K562 (cell line): Measurements from ENCODE around the gene CYTH1. TPM values are rescaled to one million over a fixed set of nuclear protein-coding genes. Genes with fewer than 3 reads are reported as not detected.

Experiments used
- ATAC-seq: fragments of 200-7000 bp; cut with Tn5 transposase; 3 replicates; pipeline ENCODE4 v1.9.1; 2020; ENCODE audit warnings: moderate library complexity
- BruUV-seq: library from RNA; stranded (reverse); fragments of 400-500 nt; replicated peaks from 2 replicates; lab custom pipeline; 2021; lab: Mats Ljungman, UMichigan
- CTCF ChIA-PET: fragments of 300-600 bp; formaldehyde crosslinking; extraction: SDS; loops from one replicate; lab custom pipeline; 2021; ENCODE audit warnings: low intra/inter-chr PET ratio; lab: Yijun Ruan, JAX
- POLR2A ChIA-PET: fragments of 300-600, 350-650 bp; sonication (Branson Sonifier 250); formaldehyde crosslinking; extraction: SDS; loops from one replicate; lab custom pipeline; 2021; ENCODE audit warnings: antibody characterized with exemption, inconsistent platforms; lab: Yijun Ruan, JAX
- DNase-seq, 4 experiments: peaks; one replicate each; pipeline versions ENCODE4 v3.0.0 to v3.0.0-alpha.2; 2011 to 2018; ENCODE audit warnings: low spot score in 3 of 4, mixed read lengths in 3 of 4; ENCODE audit errors: extremely low read depth in 1 of 4
- FAIRE-seq: peaks from 2 replicates; lab custom pipeline; 2011; peaks lifted over from hg19 to GRCh38; lab: Jason Lieb, UNC
- H2AFZ ChIP-seq: 2 replicates; pipeline ENCODE4 v1.6.0; 2011; ENCODE audit warnings: low read depth, low read length, control low read depth, inconsistent platforms
- H3K27ac ChIP-seq: fragments of 200-600 bp; 3 replicates; pipeline ENCODE4 v1.8.0; 2011; ENCODE audit warnings: low read depth, mild to moderate bottlenecking, control low read depth, inconsistent platforms, low read length, moderate library complexity, mixed read lengths; ENCODE audit errors: extremely low read depth
- H3K27me3 ChIP-seq, 2 experiments: fragments of 300-600 bp in 1 of 2; 2 replicates in 1 of 2; 3 replicates in 1 of 2; pipeline versions ENCODE4 v1.6.0 to v1.8.0; 2011; ENCODE audit warnings: inconsistent platforms in 2 of 2, low read length in 2 of 2, mild to moderate bottlenecking in 1 of 2, mixed read lengths in 1 of 2, moderate library complexity in 1 of 2; ENCODE audit not compliant: control insufficient read depth in 2 of 2, insufficient read depth in 2 of 2
- H3K36me3 ChIP-seq: fragments of 300-600 bp; 3 replicates; pipeline ENCODE4 v1.8.0; 2011; ENCODE audit warnings: mild to moderate bottlenecking, low read length, inconsistent platforms; ENCODE audit not compliant: control insufficient read depth, insufficient read depth
- H3K4me1 ChIP-seq, 2 experiments: fragments of 200-600 bp in 1 of 2; replicated peaks in 1 of 2; 2 replicates in 1 of 2; 3 replicates in 1 of 2; pipeline versions ENCODE4 v1.5.1 to v1.8.0; 2011; ENCODE audit warnings: inconsistent platforms in 2 of 2, low read length in 2 of 2, mild to moderate bottlenecking in 1 of 2, mixed read lengths in 1 of 2, moderate library complexity in 1 of 2; ENCODE audit not compliant: control insufficient read depth in 2 of 2, insufficient read depth in 2 of 2
- H3K4me2 ChIP-seq: 2 replicates; pipeline ENCODE4 v1.6.1; 2011; ENCODE audit warnings: low read length, control low read depth, inconsistent platforms, mixed read lengths; ENCODE audit not compliant: insufficient read depth
- H3K4me3 ChIP-seq: fragments of 200-600 bp; sonication (generic), shearing (Covaris generic); 2 replicates; pipeline ENCODE4 v1.5.1; 2016; ENCODE audit warnings: control low read depth, inconsistent platforms
- H3K79me2 ChIP-seq: fragments of 200-600 bp; 3 replicates; pipeline ENCODE4 v1.8.0; 2011; ENCODE audit warnings: low read length, inconsistent platforms; ENCODE audit not compliant: control insufficient read depth, insufficient read depth
- H3K9ac ChIP-seq, 2 experiments: 2 replicates each; pipeline versions ENCODE4 v1.6.0 to v1.6.1; 2011; ENCODE audit warnings: low read depth in 2 of 2, low read length in 2 of 2, control low read depth in 1 of 2, inconsistent platforms in 1 of 2, mild to moderate bottlenecking in 1 of 2, mixed read lengths in 1 of 2; ENCODE audit not compliant: insufficient read depth in 1 of 2
- H3K9me1 ChIP-seq: one replicate; pipeline ENCODE4 v1.6.0; 2011; ENCODE audit warnings: inconsistent platforms, mild to moderate bottlenecking, low read length, moderate library complexity; ENCODE audit not compliant: control insufficient read depth, insufficient read depth
- H3K9me3 ChIP-seq: replicated peaks from 2 replicates; pipeline ENCODE4 v1.5.1; 2011; ENCODE audit warnings: low read depth, low read length, inconsistent platforms; ENCODE audit not compliant: control insufficient read depth, insufficient read depth
- H4K20me1 ChIP-seq: replicated peaks from 2 replicates; pipeline ENCODE4 v1.6.1; 2011; ENCODE audit warnings: low read length, inconsistent platforms, mixed read lengths; ENCODE audit not compliant: control insufficient read depth, insufficient read depth
- BACH1 ChIP-seq: fragments of 200-800 bp; sonication (Bioruptor generic); IDR thresholded peaks from 2 replicates; pipeline ENCODE4 v1.6.1; 2016; ENCODE audit warnings: missing genetic modification characterization, missing compliant biosample characterization
- BMI1 ChIP-seq: fragments of 150-350 bp; IDR thresholded peaks from 2 replicates; pipeline ENCODE4 v1.6.1; 2014; ENCODE audit warnings: low read length
- COPS2 ChIP-seq: fragments of 450-650 bp; conservative IDR thresholded peaks from 2 replicates; pipeline ENCODE4 v1.6.1; 2016; ENCODE audit warnings: mild to moderate bottlenecking, moderate library complexity
- DDX20 ChIP-seq: fragments of 450-650 bp; IDR thresholded peaks from 2 replicates; pipeline ENCODE4 v1.6.1; 2016; ENCODE audit warnings: missing genetic modification characterization, low read depth, mild to moderate bottlenecking, missing compliant biosample characterization, moderate library complexity
- DPF2 ChIP-seq: fragments of 450-650 bp; IDR thresholded peaks from 2 replicates; pipeline ENCODE4 v1.6.1; 2016
- HMG20A ChIP-seq: fragments of 450-650 bp; formaldehyde crosslinking; conservative IDR thresholded peaks from 2 replicates; pipeline ENCODE4 v1.4.0; 2020; ENCODE audit warnings: mild to moderate bottlenecking, mixed read lengths
- HNRNPK ChIP-seq: fragments of 200-400 bp; formaldehyde crosslinking; IDR thresholded peaks from one replicate; pipeline ENCODE4 v1.6.1; 2018; ENCODE audit warnings: mild to moderate bottlenecking, low read depth, low read length; ENCODE audit not compliant: poor library complexity, severe bottlenecking
- HOXB6 ChIP-seq: fragments of 250-450 bp; sonication (Bioruptor Pico); IDR thresholded peaks from 2 replicates; pipeline ENCODE4 v1.5.1; 2022; ENCODE audit warnings: mild to moderate bottlenecking, borderline replicate concordance
- MTA3 ChIP-seq: fragments of 450-650 bp; formaldehyde crosslinking; IDR thresholded peaks from 2 replicates; pipeline ENCODE4 v1.6.1; 2017; ENCODE audit warnings: mild to moderate bottlenecking, borderline replicate concordance
- RAD21 ChIP-seq, 2 experiments: fragments of 250-450 bp in 1 of 2; fragments of 450-650 bp in 1 of 2; sonication (Bioruptor Pico) in 1 of 2; formaldehyde crosslinking in 1 of 2; IDR thresholded peaks in 1 of 2; conservative IDR thresholded peaks in 1 of 2; 2 replicates each; pipeline versions ENCODE4 v1.4.0 to v1.8.0; 2020 to 2022; ENCODE audit warnings: mild to moderate bottlenecking in 2 of 2, moderate library complexity in 1 of 2
- TEAD1 ChIP-seq, 2 experiments: fragments of 450-650 bp in 1 of 2; sonication (generic) in 1 of 2; formaldehyde crosslinking; IDR thresholded peaks; 2 replicates each; pipeline versions ENCODE4 v1.4.0 to v1.8.0; 2020 to 2022; ENCODE audit warnings: mild to moderate bottlenecking in 2 of 2, missing genetic modification reagents in 1 of 2
- ZKSCAN3 ChIP-seq: fragments of 250-450 bp; sonication (Bioruptor Pico); IDR thresholded peaks from 2 replicates; pipeline ENCODE4 v1.4.0; 2020
- ZNF584 ChIP-seq: fragments of 200-800 bp; sonication (Bioruptor generic); IDR thresholded peaks from 2 replicates; pipeline ENCODE4 v1.6.1; 2016; ENCODE audit warnings: low read depth, mild to moderate bottlenecking, missing genetic modification characterization, missing compliant biosample characterization
- ZNF586 ChIP-seq: fragments of 450-650 bp; formaldehyde crosslinking; conservative IDR thresholded peaks from 2 replicates; pipeline ENCODE4 v1.4.0; 2020; ENCODE audit warnings: mild to moderate bottlenecking, moderate library complexity
- ZNF764 ChIP-seq: fragments of 250-450 bp; sonication (Bioruptor Pico); IDR thresholded peaks from 2 replicates; pipeline ENCODE4 v1.4.0; 2020; ENCODE audit warnings: low read depth, mild to moderate bottlenecking, moderate library complexity
- ZSCAN29 ChIP-seq: fragments of 450-650 bp; IDR thresholded peaks from 2 replicates; pipeline ENCODE4 v1.6.1; 2017
- WGBS: fragments of 100-300 bp; shearing (Covaris generic); methylation state at CpG from one replicate; pipeline ENCODE4 v1.1.6; 2016; ENCODE audit warnings: low coverage, mixed read lengths; ENCODE audit not compliant: insufficient coverage; ENCODE audit errors: missing lambda C conversion rate; 5-methylcytosine and 5-hydroxymethylcytosine counted together
- in situ Hi-C: fragments of 300-500 bp; cut with MboI; formaldehyde crosslinking; loops from 4 replicates; pipeline ENCODE4 v1.15.0; 2018; ENCODE audit warnings: inconsistent platforms, mixed read lengths
- intact Hi-C: fragments of 100-400 bp; cut with micrococcal nuclease; formaldehyde crosslinking; loops from 2 replicates; pipeline ENCODE4 v1.14.2; 2022
- polyA plus RNA-seq, 8 experiments: library from polyadenylated mRNA; depleted of rRNA in 4 of 8; stranded (reverse) in 5 of 8; unstranded in 3 of 8; fragments of >200 nt; fragmentation: Nextera tagmentation in 2 of 8; fragmentation: Illumina TruSeq in 1 of 8; extraction: Ambion mirVana in 2 of 8; extraction: Trizol in 1 of 8; gene quantifications; 2 replicates each; pipeline versions ENCODE4 v1.2.1 to v1.2.3, GENCODE V29; 2011 to 2014; ENCODE audit warnings: inconsistent platforms in 1 of 8, missing spikeins in 1 of 8
- total RNA-seq, 7 experiments: library from RNA; depleted of rRNA in 6 of 7; stranded (reverse); fragments of >200 nt in 6 of 7; fragmentation: Illumina TruSeq in 2 of 7; extraction: Trizol in 2 of 7; gene quantifications; 2 replicates each; pipeline versions ENCODE4 v1.2.1 to v1.2.3, GENCODE V29; 2011 to 2021; ENCODE audit warnings: low replicate concordance in 1 of 7
- TF ChIP-seq, protein P1 (sequence below): fragments of 450-650 bp; formaldehyde crosslinking; IDR thresholded peaks from 2 replicates; pipeline ENCODE4 v1.4.0; 2022; ENCODE audit warnings: mild to moderate bottlenecking, moderate library complexity

CYTH1 gene
- total and polyA plus RNA-seq, 9 of the 15 experiments (the other 6 are each of a cell fraction or from before 2014, with no cell fraction given), result 0.52 to 27.7 (median 16.8) TPM

DNA sequence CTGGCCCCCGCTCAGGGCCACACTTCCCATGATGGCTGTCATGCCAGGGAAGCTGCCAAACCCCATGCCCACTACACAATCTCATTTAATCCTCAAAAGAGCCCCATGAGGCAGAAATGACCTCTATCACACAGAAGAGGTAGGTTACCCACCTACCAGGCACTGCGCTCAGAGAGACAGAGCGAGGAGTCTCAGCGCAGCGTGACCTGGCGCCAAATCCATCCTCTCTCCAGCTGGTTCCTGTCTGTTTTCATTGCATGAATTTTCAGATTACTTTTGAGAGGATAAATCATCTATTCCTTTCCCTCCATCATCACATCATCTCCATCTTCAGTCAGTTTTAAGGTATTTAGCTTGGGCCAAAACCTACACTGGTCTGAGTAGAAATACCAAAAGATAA lies 103.4 kb downstream of the CYTH1 start:
- H4K20me1 ChIP-seq, result 0 out of 2 replicates have a peak, but pooled peaks cover 3% of the 10 kb centered on the region
- no peak for DNase-seq
- H2AFZ ChIP-seq, result no peak overlapping the region
- ATAC-seq, result no peak
- H3K36me3 ChIP-seq, result peaks cover 39% of the 10 kb centered on the region; the same call in 2 of the 3 replicates
- no peak overlapping the region for H3K9ac ChIP-seq
- no peaks in the 10 kb centered on the region for H3K9me3 ChIP-seq
- H3K4me1 ChIP-seq, result peaks cover 0 to 11% of the 10 kb centered on the region in 2 experiments; a peak in 1 of 5 replicates
- ChIA-PET CTCF (no interaction called here), POLR2A (interaction anchor here (2.4 kb wide), 1 partner anchor 12 kb away, joined by 11 read pairs; no protein-coding TSS in a partner anchor)
- WGBS, result 95% methylated on average over 6 of the region's 6 CpGs
- FAIRE-seq, result no peak
- H3K4me2 ChIP-seq, result no peak overlapping the region
- intact Hi-C loops, result no loop called here
- in situ Hi-C loops, result no loop called here
- TF ChIP-seq COPS2 (no peak), MTA3 (no peak), HNRNPK (no peak), RAD21 (CRISPR knock-in tag; conservative IDR thresholded peaks at IDR 0.05 in 1 of 2, IDR thresholded peaks at IDR 0.05 in 1 of 2) (no peak), HMG20A (CRISPR knock-in tag) (no peak), ZSCAN29 (no peak), HOXB6 (CRISPR knock-in tag) (no peak), ZNF586 (no peak), BACH1 (tag) (no peak), ZKSCAN3 (CRISPR knock-in tag) (no peak), ZNF584 (CRISPR knock-in tag) (no peak), ZNF764 (CRISPR knock-in tag) (no peak), TEAD1 (CRISPR knock-in tag; IDR thresholded peaks at IDR 0.05) (no peak), BMI1 (no peak), DPF2 (no peak), DDX20 (tag) (no peak)
- TF ChIP-seq, protein P1, sequence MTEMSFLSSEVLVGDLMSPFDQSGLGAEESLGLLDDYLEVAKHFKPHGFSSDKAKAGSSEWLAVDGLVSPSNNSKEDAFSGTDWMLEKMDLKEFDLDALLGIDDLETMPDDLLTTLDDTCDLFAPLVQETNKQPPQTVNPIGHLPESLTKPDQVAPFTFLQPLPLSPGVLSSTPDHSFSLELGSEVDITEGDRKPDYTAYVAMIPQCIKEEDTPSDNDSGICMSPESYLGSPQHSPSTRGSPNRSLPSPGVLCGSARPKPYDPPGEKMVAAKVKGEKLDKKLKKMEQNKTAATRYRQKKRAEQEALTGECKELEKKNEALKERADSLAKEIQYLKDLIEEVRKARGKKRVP (CRISPR knock-in tag), result no peak
- H3K27ac ChIP-seq, result no peak overlapping the region
- H3K79me2 ChIP-seq, result no peaks in the 10 kb centered on the region
- no TSS peak for BruUV-seq
- H3K9me1 ChIP-seq, result no peaks in the 10 kb centered on the region
- no peaks in the 10 kb centered on the region for H3K27me3 ChIP-seq
- no peak overlapping the region for H3K4me3 ChIP-seq
